KMS-11 (cell line): Measurements from ENCODE around the gene PRKCZ.

Experiments used
- H2AFZ ChIP-seq: fragments of 200-600 bp; sonication (generic); 2 replicates; pipeline ENCODE4 v1.6.1; 2016; ENCODE audit warnings: antibody characterized with exemption, mixed run types, low read depth
- H3K27ac ChIP-seq: fragments of 200-600 bp; sonication (generic); 2 replicates; pipeline ENCODE4 v1.6.1; 2016; ENCODE audit warnings: mild to moderate bottlenecking, mixed run types
- H3K27me3 ChIP-seq: fragments of 200-600 bp; sonication (generic); 2 replicates; pipeline ENCODE4 v1.6.1; 2017; ENCODE audit warnings: mild to moderate bottlenecking, low read depth, mixed run types, moderate library complexity; ENCODE audit not compliant: insufficient read depth
- H3K36me3 ChIP-seq: fragments of 200-600 bp; sonication (generic); 2 replicates; pipeline ENCODE4 v1.6.1; 2017; ENCODE audit warnings: mild to moderate bottlenecking, mixed run types; ENCODE audit not compliant: insufficient read depth
- H3K4me1 ChIP-seq: fragments of 200-600 bp; sonication (generic); 2 replicates; pipeline ENCODE4 v1.6.1; 2016; ENCODE audit warnings: mild to moderate bottlenecking, low read depth, mixed run types; ENCODE audit not compliant: poor library complexity, severe bottlenecking
- H3K4me2 ChIP-seq: fragments of 200-600 bp; sonication (generic); 2 replicates; pipeline ENCODE4 v1.7.0; 2016; ENCODE audit warnings: mild to moderate bottlenecking, mixed run types
- H3K4me3 ChIP-seq: fragments of 200-600 bp; sonication (generic); IDR thresholded peaks from 2 replicates; pipeline ENCODE4 v1.6.1; 2017; ENCODE audit warnings: low read depth, low read length, mixed read lengths; ENCODE audit not compliant: insufficient read depth
- H3K79me2 ChIP-seq: fragments of 200-600 bp; sonication (generic); 2 replicates; pipeline ENCODE4 v1.6.1; 2016; ENCODE audit warnings: low read depth, mixed run types; ENCODE audit not compliant: insufficient read depth
- H3K9ac ChIP-seq: fragments of 200-600 bp; sonication (generic); 2 replicates; pipeline ENCODE4 v1.6.1; 2016; ENCODE audit warnings: mild to moderate bottlenecking, mixed run types
- H4K20me1 ChIP-seq: fragments of 200-600 bp; sonication (generic); 2 replicates; pipeline ENCODE4 v1.6.1; 2016; ENCODE audit warnings: mild to moderate bottlenecking, mixed run types; ENCODE audit not compliant: insufficient read depth
- CTCF ChIP-seq: fragments of 200-600 bp; sonication (generic); conservative IDR thresholded peaks from 2 replicates; pipeline ENCODE4 v1.6.1; 2017; ENCODE audit warnings: low read depth, mild to moderate bottlenecking, antibody characterized with exemption, low read length, moderate library complexity, mixed read lengths

The PRKCZ gene

GRCh38 chr1:2023187-2023586 lies 27.0 kb upstream of the PRKCZ start:
- H3K9ac ChIP-seq = no peak overlapping the region
- no peak overlapping the region for H3K4me3 ChIP-seq
- H2AFZ ChIP-seq = no peak overlapping the region
- no peaks in the 10 kb centered on the region for H3K79me2 ChIP-seq
- no peak overlapping the region for H3K27ac ChIP-seq
- H3K4me2 ChIP-seq = no peak overlapping the region
- TF ChIP-seq CTCF = no peak
- no peaks in the 10 kb centered on the region for H3K36me3 ChIP-seq
- H3K27me3 ChIP-seq = peaks cover 90% of the 10 kb centered on the region
- no peaks in the 10 kb centered on the region for H3K4me1 ChIP-seq
- no peaks in the 10 kb centered on the region for H4K20me1 ChIP-seq

GRCh38 chr1:2024451-2024850 lies 25.8 kb upstream of the PRKCZ start:
- no peak overlapping the region for H3K4me2 ChIP-seq

GRCh38 chr1:2024887-2025286 lies 25.3 kb upstream of the PRKCZ start:
- H3K27me3 ChIP-seq = peaks cover 96% of the 10 kb centered on the region
- H3K79me2 ChIP-seq = no peaks in the 10 kb centered on the region
- H2AFZ ChIP-seq = no peak overlapping the region
- H3K36me3 ChIP-seq = no peaks in the 10 kb centered on the region
- no peaks in the 10 kb centered on the region for H4K20me1 ChIP-seq
- no peak overlapping the region for H3K4me2 ChIP-seq
- H3K9ac ChIP-seq = no peak overlapping the region
- TF ChIP-seq CTCF = no peak
- no peaks in the 10 kb centered on the region for H3K4me1 ChIP-seq
- no peak overlapping the region for H3K4me3 ChIP-seq
- no peak overlapping the region for H3K27ac ChIP-seq

More at GRCh38 chr1:2024451-2024850, 25.8 kb upstream of the PRKCZ start:
- H3K79me2 ChIP-seq = no peaks in the 10 kb centered on the region
- no peaks in the 10 kb centered on the region for H3K4me1 ChIP-seq
- H3K27me3 ChIP-seq = peaks cover 95% of the 10 kb centered on the region
- no peaks in the 10 kb centered on the region for H4K20me1 ChIP-seq
- H2AFZ ChIP-seq = no peak overlapping the region
- no peak for TF ChIP-seq CTCF
- no peak overlapping the region for H3K27ac ChIP-seq
- no peak overlapping the region for H3K4me3 ChIP-seq
- no peaks in the 10 kb centered on the region for H3K36me3 ChIP-seq
- no peak overlapping the region for H3K9ac ChIP-seq

GRCh38 chr1:2025491-2025981 lies 24.7 kb upstream of the PRKCZ start:
- no peaks in the 10 kb centered on the region for H3K79me2 ChIP-seq
- peaks cover 96% of the 10 kb centered on the region for H3K27me3 ChIP-seq
- H3K4me3 ChIP-seq = no peak overlapping the region
- no peak overlapping the region for H3K9ac ChIP-seq
- H3K4me1 ChIP-seq = no peaks in the 10 kb centered on the region
- H3K27ac ChIP-seq = no peak overlapping the region
- no peak overlapping the region for H2AFZ ChIP-seq
- no peaks in the 10 kb centered on the region for H3K36me3 ChIP-seq
- no peaks in the 10 kb centered on the region for H4K20me1 ChIP-seq
- no peak for TF ChIP-seq CTCF
- H3K4me2 ChIP-seq = no peak overlapping the region
